Brain pericyte (primary cell): Measurements from ENCODE around the gene LRRC2.
"Not testable (repeated sequence)": the region's sequence is repeated elsewhere in the genome, so short reads cannot be mapped to it uniquely, and the experiment has no call there.

Source experiments
- DNase-seq: peaks from one replicate; pipeline ENCODE4 v3.0.0-alpha.2; 2012; ENCODE audit warnings: low read depth, low spot score

Gene LRRC2, protein sequence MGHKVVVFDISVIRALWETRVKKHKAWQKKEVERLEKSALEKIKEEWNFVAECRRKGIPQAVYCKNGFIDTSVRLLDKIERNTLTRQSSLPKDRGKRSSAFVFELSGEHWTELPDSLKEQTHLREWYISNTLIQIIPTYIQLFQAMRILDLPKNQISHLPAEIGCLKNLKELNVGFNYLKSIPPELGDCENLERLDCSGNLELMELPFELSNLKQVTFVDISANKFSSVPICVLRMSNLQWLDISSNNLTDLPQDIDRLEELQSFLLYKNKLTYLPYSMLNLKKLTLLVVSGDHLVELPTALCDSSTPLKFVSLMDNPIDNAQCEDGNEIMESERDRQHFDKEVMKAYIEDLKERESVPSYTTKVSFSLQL

GRCh38 chr3:46566040-46566641 lies at the start of gene LRRC2:
TSS of gene LRRC2 (minus strand) at chr3:46566302. CDS start at chr3:46551591, 14,711 bp downstream.
- no peak for DNase-seq

GRCh38 chr3:46615050-46615775 lies 49.1 kb upstream of the LRRC2 start:
- no peak for DNase-seq

GRCh38 chr3:46614431-46614830 lies 48.3 kb upstream of the LRRC2 start:
- DNase-seq = no peak

- DNase-seq = no peak
Measured at GRCh38 chr3:46613313-46614005, 47.4 kb upstream of the LRRC2 start.

GRCh38 chr3:46612324-46612723 lies 46.2 kb upstream of the LRRC2 start, which contains the start of gene FAM240A:
TSS of gene FAM240A (plus strand) at chr3:46612525. CDS start at chr3:46612684, 159 bp downstream.
- no peak for DNase-seq

- no peak for DNase-seq
Measured at GRCh38 chr3:46609944-46610722, 44.0 kb upstream of the LRRC2 start.

GRCh38 chr3:46609212-46609721 lies 43.2 kb upstream of the LRRC2 start:
- DNase-seq = no peak

- no peak for DNase-seq
Measured at GRCh38 chr3:46607603-46608028, 41.5 kb upstream of the LRRC2 start.

DNA sequence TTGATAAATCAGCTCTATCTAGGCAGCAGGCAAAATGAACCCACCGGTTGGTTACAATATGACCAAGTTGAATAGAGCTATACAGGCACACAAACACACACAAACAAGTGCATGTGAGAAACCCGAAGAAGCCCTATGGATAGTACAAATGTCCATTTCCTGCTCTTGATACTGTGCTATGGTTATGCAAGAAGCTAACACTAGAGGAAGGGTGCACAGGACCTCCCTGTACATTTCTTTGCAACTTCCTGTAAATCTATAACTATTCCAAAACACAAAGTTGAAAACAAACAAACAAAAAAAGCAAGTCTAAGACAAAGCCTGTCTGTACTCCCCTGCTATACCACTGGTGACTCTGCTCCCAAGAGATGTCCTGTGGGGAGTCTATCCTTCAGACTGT lies 38.0 kb upstream of the LRRC2 start:
- no peak for DNase-seq

GRCh38 chr3:46603446-46604046 lies 37.4 kb upstream of the LRRC2 start:
- DNase-seq = no peak

DNA sequence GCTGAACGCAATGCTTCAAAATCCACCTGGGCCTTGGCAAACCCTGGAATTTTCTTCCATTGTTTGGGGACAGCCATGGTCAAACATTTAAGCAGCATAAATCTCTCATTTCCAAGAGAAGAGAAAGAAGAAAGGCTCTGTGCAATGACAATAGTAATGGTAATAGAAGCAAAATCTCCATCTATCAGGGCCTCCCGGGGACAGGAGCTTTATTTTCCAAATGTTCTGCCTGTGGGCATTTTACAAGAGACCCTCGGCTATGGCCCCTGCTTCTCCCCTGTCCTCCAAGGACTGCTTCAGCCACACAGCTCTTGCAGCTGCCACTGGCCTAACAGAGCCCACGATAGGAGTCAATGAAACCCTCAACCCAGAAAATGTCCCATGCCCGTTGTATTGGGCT lies 33.5 kb upstream of the LRRC2 start:
- no peak for DNase-seq

DNA sequence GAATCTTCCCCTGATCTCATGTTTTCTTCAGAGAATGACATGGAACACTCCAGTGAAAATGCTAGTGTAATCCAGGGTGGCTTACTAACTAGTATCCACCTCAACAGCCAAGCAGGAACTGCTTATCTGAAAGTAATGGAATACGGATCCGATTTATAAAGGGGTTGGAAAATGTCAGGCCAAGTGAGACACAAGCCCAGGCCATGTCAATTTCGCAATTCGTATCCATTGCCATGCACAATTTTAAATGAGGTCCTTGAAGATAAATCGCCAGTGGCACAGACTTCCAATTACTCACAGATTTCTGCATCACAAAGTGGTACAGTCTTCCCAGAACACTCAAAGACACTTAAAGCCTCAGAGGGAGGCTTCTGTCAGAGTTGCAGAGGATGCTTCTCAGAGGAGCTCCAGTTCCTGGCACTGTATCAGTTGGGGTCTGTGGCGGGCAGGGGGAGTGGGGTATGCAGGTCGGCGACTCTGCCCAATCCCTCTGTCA lies 29.8 kb upstream of the LRRC2 start:
- no peak for DNase-seq

DNA sequence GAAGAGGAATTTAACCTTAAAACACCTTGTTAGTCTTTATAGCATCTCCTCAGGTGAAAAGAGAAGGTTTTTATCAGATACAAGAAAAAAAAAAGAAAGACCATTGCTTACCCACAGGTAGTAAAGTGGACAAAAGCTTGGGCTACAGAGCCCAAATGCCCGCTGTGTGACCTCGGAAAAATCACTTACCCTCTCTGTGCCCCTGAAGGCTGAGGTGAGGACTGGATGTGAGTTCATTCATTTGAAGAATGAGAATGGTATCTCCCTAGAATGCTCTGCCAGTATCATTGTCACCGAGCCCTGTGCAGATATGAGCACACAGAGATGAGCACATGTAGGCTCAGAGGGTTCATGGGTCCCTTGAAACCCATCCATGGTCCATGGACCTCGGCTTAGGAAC lies 28.6 kb upstream of the LRRC2 start:
- no peak for DNase-seq

DNA sequence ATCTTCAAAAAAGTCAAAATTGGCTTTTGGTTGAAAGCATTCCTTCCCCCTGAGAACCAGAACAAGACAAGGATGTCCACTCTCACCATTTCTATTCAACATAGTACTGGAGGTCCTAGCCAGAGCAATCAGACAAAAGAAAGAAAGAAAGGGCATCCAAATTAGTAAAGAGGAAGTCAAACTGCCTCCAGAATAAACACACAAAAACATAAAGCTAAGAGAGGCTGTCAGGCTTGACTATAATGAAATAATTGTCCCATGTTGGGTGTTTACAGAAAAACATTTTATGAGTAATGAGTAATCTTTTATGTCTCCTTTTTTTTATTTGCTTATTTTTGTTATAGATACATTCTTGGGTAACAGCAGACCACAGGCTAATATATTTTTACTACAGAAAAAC lies 27.9 kb upstream of the LRRC2 start:
- DNase-seq = no peak

GRCh38 chr3:46593274-46593862 lies 27.3 kb upstream of the LRRC2 start:
- no peak for DNase-seq

- not testable (repeated sequence) for DNase-seq
Measured at GRCh38 chr3:46587268-46587667, 21.2 kb upstream of the LRRC2 start.

- no peak for DNase-seq
Measured at GRCh38 chr3:46586738-46587246, 20.7 kb upstream of the LRRC2 start.

GRCh38 chr3:46585799-46586693 lies 19.9 kb upstream of the LRRC2 start:
- DNase-seq = no peak
